GM19099 (cell line): ENCODE data around the gene PREB.

Source experiments
- POLR2A ChIP-seq: IDR thresholded peaks from 3 replicates; pipeline ENCODE4 v1.6.1; 2011; ENCODE audit warnings: low read depth; ENCODE audit not compliant: insufficient read length; ENCODE audit errors: extremely low read depth

Gene PREB

DNA sequence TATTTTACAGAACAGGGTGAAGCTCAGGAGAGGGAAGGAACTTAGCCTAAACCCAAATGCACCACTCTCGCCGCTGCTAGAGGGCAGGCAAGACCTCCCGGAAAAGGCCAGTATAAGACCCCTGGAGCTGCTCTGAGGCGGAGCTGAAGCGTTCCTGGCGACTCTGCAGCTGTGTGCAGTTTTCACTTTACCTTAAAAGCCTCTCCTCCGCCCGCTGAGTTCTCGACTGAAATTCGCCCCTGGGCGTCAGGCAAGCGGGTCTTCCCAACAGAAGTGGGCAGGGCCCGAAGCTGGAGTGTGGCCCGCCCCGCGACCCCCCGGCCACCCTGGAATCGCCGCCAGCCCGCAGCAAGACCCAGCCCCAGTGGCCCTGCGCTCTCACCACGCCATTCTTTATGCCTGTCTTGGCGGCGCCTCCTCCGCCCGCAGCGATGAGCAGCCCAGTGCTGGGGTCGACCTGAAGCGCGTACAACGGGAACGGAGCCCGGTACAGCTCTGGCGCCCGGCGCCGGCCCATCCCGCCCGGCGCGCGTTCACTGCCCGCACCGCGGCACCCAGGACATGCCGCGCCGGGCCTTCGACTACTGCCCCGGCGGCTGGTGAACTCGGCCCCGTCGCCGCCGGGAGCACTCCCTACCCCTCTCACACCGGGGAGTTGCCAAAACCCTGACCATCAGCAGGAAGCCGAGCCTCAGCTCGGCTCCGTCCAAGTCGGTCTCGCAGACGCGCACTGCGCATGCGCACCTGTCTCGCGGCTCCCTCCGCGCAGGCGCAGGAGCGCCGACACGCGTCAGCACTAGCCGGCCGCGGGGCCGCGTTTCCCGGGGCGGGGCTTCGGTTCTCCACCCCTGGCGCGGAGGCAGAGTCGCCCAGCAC is at the start of gene PREB:
Gene PREB (minus strand): TSS at position 732 of the 876 bp plus-strand sequence. CDS start 215 bp downstream, at position 517.
- peak; percentile 87 for TF ChIP-seq POLR2A

DNA sequence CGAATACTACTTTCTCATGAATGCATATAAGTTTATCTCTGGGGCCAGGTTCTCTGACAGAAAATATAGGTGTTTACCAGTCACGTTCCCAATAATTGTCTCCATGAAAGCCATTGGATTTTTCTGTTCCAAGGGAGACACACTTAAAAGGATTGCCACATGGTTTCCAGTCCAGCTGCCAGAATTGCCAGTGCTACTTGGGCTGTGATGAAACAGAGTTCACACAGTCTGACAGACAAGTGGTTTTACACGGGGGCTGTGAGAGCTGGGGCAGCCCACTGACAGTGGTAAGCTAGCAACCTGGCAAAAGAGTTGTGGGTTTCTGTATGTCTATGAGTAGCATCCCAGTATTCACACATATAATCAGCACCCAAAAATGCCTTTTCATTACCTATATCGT is 49.7 kb upstream of the PREB start:
- no peak for TF ChIP-seq POLR2A

DNA sequence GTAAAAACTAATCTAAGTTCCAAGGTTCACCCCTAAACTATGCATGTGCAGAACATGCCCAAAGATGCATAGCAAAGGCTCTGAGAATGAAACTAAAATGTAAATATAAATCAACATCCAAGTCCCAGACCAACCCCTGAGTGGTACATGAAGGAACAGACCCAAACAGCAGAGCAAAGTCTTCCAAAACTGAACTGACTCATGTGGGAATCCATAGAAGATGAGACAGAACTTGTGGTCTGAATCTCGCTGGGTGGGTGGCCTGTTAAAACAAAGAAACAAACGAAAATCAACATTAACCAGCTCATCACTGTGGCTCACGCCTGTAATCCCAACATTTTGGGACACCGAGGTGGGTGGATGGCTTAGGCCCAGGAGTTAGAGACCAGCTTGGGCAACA is 47.9 kb upstream of the PREB start:
- no peak for TF ChIP-seq POLR2A

DNA sequence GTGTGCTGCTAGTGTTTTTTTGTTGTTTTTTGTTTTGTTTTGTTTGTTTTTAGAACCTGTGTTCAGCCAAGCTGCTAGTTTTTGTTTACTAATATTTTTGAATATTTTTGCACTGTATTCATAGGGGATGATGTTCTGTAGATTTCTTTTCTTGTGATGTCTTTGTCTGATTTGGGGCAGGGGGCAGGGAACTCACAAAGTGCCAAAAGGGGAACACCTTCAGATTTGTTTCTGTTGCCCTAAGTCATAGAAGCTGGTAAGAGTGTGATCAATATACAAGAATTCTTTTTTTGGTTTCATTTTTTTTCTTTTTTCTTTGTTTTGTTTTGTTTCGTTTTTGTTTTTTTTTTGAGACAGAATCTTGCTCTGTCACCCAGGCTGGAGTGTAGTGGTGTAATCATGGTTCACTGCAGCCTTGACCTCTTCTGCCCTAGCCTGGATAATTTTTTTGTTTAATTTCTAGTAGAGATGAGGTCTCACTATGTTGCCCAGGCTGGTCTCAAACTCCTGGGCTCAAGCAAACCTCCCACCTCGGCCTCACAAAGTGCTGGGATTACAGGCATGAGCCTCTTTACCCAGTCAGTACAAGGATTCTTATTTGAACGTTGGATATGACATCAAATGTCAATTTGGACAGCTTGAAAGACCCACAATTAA is 45.0 kb upstream of the PREB start:
- TF ChIP-seq POLR2A: no peak

- TF ChIP-seq POLR2A: no peak
These were observed 44.0 kb upstream of the PREB start for GRCh38 chr2:27178469-27178868.

DNA sequence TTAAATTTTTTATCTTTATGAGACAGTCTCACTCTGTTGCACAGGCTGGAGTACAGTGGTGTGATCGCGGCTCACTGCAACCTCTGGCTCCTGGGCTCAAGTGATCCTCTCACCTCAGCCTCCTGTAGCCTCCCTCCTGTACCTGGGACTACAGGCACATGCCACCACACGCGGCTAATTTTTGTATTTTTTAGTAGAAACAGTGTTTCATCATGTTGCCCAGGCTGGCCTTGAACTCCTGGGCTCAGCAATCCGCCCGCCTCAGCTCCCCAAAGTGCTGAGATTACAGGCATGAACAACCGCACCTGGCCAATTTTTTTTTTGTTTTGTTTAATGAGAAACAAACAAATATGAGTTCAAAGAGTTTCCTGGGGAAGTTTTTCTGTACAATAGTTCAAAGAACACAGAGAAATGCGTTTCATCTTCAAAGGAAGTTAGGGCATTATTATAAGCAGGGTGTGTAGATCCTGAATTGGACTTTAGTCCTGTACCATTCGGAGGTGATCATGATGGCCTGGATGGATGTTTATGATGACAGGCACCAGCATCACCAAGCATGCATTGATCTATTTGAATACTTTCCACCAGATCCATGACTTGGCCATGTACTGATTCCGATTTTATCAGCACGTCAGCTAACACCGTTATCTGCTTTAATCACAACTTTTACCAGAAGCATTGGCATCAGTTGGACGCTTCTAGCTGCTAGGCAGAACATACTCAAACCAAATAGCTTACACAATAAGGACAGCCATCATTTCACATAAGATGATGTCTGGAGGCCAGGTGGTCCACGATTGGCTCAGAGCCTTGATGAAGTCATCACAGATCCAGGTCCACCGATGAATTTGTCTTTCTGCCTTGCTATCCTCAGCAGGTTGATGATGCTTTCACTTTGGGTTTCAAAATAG is 43.3 kb upstream of the PREB start:
- TF ChIP-seq POLR2A: no peak

- TF ChIP-seq POLR2A: no peak
These were observed 40.9 kb upstream of the PREB start for GRCh38 chr2:27175330-27175729.

- no peak for TF ChIP-seq POLR2A
These were observed 40.2 kb upstream of the PREB start for GRCh38 chr2:27174638-27175037.

DNA sequence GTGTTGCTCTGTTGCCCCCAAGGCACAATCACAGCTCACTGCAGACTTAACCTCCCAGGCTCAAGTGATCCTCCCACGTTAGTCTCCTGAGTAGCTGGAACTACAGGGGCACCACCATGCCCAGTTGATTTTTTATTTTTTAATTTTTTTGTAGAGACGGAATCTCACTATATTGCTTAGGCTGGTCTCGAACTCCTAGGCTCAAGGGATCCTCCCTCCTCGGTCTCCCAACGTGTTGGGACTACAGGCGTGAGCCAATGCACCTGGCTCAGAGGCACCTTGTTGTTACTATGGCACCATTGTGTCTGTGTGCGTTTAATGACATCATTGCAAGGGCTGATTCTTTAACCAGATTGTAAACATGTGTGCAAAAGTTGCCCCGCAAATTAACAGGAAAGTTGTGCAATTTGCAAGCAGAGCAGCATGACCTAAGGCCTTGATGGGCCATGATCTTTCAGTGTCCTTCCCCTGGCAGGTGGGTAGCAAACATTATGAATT is 37.0 kb upstream of the PREB start:
- TF ChIP-seq POLR2A: no peak

DNA sequence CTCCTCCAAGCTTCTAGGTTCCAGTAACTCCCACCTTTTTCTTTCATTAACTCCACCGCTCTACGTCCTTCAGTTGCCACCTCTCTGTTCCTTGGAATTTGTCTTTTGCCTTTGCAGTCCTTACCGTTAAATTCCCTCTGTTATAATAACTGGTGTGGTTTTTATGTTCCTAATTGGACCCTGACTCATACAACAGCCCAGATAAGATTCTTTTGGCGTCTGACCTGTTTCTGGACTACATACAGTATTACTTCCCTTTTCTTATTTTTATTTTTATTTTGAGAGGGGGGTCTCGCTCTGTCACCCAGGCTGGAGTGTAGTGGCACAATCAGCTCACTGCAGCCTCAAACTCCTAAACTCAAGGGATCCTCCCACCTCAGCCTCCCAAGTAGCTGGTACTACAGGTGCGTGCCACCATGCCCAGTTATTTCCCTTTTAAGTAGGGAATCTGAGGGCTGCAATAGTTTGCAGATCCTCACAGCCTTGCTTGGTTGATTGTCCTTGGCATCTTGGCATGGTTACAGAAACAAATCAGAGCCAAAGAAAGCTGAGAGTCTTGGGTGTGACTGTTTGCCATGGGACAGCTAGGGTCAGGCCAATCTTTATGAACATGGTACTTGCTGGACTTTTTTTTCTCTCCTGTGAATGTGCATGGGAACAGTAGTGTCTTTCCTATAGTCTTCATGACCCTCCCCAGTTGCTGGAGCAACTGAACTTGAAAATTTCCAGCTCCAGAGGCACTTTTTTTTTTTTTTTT is 36.3 kb upstream of the PREB start:
- no peak for TF ChIP-seq POLR2A

DNA sequence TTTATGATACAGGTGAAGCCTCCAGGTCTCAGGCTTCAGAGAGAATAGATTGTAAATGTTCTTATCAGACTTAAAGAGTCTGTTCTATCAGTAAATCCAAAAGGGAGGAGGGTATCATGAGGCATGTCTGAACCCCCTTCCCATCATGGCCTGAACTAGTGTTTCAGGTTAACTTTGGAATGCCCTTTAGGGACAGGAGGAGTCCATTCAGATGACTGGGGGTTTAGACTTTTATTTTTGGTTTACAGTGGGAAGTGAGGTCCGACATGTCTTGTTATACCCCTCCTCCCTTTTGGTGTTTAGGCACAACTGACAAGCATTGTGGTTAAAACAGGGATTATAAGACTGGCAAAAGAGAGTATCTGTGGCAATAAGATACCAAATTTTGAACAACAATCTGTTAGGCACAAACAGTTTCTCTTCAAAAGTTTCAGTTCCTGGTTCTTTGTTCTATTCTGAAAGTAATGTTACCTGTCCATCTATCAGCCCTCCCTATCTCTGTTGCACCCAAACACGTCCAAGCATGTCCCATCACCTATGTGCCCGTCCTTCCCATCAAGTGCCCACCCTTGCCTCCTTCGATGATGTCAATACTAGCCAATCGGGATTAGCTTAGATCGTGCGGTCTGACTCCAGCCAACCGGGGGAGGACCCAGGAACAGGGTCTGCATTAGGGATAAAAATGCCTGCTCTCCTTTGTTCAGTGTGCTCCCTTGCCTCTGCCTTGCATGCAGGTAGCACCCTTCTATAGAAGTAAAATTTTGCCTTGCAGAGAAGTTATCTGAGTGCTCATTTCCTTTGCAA is 30.7 kb upstream of the PREB start:
- TF ChIP-seq POLR2A: no peak

- TF ChIP-seq POLR2A: no peak
These were observed 28.0 kb upstream of the PREB start for GRCh38 chr2:27162151-27163121.
